GM18505 (cell line): ENCODE measurements around the gene POTEJ.
"Not testable (repeated sequence)": the region's sequence is repeated elsewhere in the genome, so short reads cannot be mapped to it uniquely, and the experiment has no call there.

ENCODE experiments used
- ATAC-seq: cut with Tn5 transposase; IDR thresholded peaks from one replicate; pipeline ENCODE4 v1.9.1; 2021; ENCODE audit not compliant: unreplicated experiment

Gene POTEJ

DNA sequence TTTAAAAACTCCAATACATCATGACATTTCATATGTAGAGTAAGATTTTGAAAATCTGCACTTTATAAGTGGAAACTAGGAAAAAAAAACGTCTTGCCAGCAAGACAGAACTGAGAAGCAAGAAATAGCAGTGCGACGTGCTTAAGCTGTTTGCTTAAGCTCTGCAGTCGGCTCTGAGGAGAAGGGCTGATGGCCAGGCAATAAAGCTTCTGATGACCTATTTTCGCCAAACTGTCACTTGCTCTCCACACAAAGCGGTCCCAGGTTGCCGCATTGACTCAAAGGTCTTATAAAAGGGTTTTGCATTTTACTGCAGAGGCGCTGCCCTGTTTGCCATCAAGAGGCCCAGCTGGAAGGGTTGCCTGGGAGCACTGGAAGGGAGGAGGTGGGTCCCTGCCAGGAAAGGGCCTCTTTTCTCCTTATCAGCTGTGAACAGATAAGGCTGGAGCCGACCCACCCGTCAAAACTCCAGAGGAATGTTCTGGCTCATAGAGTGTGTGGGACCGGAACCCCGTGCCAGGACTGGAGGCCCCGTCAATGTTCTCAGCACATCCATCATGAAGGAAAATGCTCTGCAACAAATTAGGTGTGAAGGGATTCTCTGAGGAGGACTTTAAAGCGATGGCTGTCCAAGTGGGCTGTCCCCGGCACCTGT is 9.5 kb upstream of the POTEJ start:
- ATAC-seq, result not testable (repeated sequence)

DNA sequence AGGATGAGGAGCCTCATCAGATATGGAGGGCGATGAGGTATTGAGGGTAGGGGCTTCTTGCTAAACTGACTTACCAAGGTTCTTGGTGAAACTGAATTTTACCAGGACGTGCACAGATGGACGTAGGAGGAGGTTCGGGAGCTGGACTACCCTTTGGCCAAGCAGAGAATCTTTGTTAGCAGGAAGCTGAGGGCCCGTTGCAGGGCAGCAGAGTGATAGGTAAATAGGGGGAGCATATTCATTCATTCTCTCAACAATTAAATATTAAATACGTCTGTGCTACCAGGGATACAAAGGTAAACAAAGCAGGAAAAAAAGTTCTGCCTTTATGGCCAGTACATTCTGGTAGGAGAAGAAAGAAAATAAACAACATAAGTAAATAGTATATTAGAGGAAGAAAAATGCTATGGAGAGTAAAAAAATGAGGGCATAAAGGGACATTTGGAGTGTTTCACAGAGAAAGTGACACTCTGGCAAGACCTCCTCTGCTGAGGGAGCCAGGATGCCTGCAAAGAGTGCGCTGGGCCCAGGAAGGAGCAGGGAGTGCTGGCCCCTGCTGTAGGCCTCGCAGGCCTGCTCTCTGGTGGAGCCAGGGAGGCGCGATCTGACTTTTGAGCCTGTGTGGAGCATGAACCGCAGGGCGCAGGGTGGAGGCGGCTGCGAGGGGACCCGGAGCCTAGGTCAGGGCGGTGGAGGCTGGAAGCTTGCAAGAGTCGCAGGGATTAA is 2.8 kb upstream of the POTEJ start:
- not testable (repeated sequence) for ATAC-seq

DNA sequence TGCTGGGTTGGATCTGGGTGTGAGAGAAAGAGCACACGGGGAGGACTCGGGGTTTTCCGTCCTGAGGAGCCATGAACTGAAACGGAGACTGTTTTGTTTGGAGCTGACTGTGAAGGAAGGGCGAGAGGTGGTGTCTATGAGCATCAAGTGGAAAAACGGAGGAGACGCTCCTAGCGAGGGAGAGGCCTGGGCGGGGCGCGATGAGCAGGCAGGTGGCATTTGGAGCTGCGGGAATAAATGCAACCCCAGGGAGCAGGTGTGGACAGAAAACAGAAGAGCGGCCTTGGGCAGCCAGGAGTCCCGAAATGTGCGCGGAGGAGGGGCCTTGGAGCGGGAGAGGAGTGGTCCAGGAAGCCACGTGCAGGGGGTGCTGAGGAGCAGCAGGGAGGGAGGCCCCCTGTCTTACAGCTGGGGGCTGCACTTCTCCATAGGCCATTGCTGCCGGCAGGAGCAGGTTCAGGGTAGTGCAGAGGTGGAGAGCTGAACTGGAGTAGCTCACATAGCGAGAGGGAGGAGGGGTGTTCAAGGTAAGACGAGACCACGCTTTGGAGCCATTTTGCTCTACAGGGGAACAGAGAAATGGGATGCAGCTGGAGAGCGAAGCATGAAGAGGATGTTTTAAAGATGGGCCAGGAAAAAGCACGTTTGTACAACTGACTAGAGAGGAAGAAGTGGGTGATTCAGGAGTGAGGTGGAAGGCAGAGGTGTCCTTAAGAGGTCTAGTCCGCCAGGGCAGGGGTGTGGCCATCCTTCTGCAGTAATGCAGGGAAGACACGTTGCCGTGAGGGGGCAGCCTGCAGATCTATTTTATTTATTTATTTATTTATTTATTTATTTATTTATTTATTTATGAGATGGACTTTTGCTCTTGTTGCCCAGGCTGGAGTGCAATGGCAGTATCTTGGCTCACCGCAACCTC is 2.0 kb upstream of the POTEJ start:
- ATAC-seq, result not testable (repeated sequence)

DNA sequence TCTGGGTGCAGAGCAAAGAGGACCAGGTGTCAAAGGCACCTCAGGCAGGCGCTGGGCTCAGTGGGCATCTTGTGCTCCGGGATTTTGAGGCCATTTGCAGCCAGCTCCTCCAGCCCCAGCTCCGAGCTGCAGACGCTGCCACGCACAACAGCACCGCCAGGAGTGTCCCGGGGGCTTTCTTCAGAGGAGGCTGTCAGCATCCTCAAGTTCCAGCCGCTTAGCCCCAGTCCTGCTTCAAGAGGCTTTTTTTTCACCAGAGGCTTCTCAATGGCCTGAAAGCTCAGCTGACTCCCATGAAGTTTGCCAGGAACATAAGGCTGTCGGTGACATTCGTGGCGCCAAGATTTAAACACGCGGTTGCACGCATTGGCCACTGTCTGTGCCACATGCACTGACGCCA is 754 bp upstream of the POTEJ start:
- ATAC-seq, result not testable (repeated sequence)

DNA sequence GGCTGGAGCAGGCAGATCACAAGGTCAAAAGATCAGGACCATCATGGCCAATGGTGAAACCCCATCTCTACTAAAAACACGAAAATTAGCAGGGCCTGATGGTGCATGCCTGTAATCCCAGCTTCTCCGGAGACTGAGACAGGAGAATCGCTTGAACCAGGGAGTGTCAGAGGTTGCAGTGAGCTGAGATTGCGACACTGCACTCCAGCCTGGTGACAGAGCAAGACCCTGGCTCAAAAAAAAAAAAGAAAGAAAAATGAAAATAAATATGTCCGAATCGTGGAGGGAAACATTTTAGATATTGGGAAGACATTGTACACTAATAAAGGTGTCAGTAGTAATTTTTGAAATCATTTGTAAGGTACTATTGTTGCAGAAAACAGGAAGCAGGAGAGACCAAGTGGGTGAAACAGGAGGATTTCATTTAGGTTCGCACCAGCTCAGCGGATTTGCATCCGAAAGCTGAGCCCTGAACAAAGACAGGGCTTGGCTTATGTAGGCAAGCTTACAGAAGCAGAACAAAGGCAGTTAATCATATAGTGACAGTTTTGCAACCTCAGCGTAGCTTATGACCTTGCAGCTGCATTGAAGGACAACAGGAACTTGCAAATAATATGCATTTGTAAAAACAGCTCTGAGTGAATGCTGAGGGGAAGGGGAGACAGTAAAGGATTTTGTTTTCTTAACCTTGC is 17.7 kb downstream of the POTEJ start:
- not testable (repeated sequence) for ATAC-seq

DNA sequence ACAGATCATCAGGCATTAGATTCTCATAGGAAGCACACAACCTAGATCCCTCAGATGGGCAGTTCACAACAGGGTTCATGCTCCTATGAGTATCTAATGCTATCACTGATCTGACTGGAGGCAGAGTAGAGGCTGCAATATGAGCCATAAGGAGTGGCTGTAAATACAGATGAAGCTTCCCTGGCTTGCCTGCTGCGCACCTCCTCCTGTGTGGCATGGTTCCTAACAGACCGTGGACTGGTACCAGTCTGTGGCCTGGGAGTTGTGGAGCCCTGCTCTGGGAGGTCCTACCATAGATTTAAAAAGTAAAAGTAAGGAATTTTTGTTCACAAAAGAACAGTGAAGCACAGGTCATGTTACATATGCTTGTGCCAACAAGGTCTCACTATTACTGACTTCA is 27.7 kb downstream of the POTEJ start:
- not testable (repeated sequence) for ATAC-seq

DNA sequence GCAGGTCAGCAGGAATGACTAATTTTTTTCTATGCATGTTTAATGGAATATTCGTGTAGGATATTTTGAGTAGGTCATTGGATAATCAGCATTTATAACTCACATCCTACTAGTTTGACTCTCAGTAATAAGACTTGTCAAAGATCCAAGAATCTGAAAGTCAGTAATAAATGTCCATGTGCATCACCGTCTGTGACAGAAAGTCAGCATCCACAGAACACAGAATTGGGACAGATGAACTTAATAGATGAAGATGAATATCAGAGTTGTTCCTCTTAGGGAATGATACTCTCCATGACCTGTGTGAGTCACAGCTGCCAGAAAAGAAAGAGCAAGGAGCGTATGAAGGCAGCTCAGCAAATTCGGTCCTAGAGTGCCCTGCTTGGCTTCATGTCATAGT is 30.4 kb downstream of the POTEJ start:
- ATAC-seq, result not testable (repeated sequence)

DNA sequence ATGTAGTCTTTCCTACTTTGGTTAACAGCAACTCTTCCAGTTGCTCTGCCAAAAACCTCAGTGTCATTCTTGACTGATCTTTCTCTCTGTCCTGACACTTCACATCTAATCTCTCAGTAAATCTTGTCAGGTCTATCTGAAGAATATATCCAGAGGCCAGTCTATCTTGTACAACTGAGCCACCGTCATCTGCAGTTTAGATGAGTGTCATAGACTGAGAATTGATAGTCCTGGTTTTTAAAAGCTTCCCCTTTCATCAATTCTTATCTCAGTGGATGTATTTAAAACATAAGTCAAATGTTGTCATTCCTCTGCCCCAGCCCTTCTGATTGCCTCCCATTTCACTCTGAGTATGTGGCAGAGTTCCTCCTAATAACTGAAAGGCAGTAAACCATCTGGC is 38.0 kb downstream of the POTEJ start:
- not testable (repeated sequence) for ATAC-seq

DNA sequence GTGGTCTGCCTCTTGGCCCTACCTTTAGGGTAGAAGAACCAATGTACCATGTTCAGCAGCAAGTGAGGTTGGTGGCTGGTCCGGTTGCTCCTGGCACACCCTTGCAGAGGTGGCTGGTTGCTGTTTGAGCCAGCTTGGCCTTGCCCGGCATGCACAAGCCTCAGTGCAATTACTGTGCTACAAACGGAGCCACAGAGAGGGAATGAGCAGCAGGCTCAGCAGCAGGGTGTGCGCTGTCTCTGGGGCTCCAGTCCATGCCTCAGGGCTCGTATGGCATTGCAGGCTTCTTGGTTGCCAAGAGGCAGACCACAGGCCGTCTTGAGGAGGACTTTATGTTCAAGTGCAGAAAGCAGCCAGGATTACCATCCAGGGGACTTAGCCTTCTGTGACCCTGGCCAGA is 53.3 kb downstream of the POTEJ start:
- not testable (repeated sequence) for ATAC-seq

DNA sequence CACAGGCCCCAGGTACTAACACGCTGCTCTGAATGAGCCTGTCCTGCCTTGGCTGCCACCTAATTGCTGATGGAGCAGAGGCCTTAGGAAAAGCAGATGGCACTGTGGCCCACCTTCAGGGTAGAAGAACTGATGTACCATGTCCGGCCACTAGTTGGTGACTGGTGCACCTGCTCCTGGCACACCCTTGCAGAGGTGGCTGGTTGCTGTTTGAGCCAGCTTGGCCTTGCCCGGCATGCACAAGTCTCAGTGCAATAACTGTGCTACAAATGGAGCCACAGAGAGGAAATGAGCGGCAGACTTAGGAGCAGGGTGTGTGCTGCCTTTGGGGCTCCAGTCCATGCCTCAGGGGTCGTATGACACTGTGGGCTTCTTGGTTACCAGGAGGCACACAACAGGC is 54.4 kb downstream of the POTEJ start:
- ATAC-seq, result not testable (repeated sequence)

DNA sequence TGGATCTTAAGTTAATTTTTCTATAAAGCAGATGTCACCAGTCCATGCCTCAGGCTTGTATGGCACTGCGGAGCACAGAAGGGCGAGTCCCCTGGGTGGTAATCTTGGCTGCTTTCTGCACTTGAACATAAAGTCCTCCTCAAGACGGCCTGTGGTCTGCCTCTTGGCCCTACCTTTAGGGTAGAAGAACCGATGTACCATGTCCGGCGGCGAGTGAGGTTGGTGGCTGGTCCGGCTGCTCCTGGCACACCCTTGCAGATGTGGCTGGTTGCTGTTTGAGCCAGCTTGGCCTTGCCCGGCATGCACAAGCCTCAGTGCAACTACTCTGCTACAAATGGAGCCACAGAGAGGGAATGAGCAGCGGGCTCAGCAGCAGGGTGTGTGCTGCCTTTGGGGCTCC is 56.3 kb downstream of the POTEJ start:
- not testable (repeated sequence) for ATAC-seq

DNA sequence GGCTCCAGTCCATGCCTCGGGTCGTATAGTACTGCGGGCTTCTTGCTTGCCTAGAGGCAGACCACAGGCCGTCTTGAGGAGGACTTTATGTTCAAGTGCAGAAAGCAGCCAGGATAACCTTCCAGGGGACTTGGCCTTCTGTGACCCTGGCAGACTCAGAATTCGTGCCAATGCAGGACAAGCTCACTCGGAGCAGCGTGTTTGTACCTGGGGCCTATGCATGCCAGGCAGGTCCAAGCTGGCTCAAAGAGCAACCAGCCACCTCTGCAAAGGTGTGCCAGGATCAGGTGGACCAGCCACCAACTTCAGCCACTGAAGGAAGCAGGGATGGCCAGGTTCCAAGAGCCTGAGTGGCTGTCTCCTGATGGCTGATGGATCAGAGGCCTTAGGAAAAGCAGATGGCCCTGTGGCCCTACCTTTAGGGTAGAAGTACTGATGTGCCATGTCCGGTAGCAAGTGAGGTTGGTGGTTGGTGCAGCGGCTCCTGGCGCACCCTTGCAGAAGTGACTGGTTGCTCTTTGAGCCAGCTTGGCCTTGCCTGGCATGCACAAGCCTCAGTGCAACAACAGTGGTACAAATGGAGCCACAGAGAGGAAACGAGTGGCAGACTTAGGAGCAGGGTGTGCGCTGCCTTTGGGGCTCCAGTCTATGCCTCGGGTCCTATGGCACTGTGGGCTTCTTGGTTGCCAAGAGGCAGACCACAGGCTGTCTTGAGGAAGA is 58.9 kb downstream of the POTEJ start:
- not testable (repeated sequence) for ATAC-seq

DNA sequence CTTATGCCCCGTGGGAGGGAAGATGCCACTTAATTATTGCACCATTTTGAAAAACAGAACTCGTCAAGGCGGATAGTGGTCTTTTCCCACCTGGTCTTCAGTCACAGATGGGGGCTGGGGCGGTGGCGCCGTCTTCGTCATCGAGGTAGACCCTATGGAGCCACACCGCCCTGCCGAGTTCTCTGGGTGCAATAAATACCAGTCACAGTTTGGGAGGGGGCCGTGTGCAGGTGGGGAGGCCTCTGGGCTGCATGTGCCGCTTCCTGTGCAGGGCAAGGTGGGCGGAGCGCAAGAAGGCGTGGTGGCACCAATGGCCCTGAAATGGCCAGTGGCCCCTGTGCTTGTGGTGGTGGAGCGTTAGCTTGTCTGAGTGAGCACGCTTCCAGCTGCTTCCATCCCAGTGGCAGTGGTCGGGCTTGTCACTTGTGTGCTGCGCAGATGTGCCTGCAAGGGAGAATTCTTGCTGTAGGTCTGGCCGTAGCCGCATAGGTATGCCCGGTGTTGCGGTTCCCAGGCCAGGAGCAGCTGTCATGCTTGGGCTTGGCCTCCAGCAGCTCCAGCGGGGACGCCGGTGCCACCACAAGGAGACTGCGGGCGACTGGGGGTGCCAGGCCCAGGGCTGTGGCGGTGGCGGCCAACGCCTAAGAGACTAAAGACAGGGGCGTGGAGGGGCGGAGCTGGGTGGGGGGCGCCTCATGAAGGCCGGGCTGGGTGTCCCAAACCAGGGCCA is 81.0 kb downstream of the POTEJ start:
- ATAC-seq, result not testable (repeated sequence)

DNA sequence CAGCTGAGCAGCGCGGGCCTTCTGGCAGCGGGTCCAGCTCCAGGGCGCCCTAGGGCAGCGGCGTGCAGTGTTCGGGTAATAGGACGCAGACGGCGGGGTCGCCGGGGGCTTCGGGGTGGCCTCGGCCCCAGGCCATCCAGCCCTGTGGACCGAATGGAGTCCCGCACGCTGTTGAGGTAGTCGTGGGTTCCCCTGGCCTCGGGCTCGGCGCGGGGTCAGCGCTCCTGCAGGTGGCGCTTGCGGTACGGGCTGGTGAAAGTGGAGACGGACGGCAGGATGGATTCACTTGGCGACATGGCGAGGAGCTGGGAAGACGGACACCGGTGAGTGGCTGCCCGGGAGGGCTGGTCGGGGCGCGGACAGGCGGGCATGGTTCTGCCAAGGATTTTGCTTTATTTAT is 82.2 kb downstream of the POTEJ start:
- ATAC-seq, result not testable (repeated sequence)

DNA sequence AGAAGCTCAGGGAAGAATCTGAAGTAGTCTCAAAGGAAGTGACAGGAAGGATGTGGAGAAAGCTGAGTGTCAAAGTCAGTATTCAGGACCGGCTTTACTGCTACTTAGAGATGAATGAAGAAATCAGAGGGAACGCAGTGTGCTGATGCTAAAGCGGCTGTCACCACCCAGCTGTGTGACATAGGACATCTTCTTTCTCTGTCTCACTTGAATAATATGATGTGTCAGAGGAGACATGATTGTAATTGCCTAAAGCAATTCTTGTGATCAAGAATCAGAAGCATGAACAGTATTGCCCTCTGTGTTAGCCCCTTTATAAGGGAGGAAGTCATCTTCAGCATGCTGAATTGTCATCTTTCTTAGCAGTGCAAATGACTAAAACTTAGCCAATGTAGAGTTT is 92.0 kb downstream of the POTEJ start:
- ATAC-seq, result not testable (repeated sequence)
